ENCODE results near the gene EGR4. TPM values are rescaled to one million over a fixed set of nuclear protein-coding genes. Genes with fewer than 3 reads are reported as not detected.

EGR4 gene
- polyA plus RNA-seq, 1 experiment = not detected

DNA sequence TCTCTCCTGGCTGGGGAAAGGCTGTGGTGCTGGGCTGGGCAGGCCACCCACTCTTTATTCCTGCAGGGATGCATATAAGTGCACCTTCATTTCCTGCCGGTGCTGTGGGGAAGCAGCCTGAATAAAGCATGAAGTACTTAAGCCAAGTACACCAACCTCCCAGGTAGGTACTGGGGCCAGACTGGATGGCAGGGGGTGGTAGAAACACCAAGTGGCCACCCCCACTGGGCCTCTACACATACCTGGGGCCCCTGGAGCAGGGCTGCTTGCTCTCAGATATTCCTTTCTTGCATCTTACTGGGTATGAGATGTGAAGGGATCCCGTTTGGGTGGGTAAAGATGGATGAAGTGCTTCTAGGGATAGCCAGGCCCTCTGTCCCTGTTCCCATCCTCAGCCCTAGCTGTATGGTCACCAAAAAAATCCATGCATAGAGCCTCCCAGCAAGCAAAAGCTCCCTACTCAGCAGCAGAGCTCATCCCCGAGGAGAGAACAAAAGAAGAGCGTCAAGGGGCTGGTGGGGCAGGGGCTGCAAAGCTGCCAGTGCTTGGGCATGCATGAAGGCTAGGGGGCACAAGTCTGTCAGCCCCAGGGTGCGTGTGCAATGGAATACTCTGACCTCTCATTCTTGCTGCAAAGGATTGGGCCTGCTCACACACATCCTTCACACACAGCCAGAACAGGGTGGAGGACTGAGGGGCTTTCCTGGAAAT, 37.3 kb downstream of the EGR4 start:
- ChIA-PET CTCF (no interaction called here), POLR2A (interaction anchor here (0.6 kb wide), 1 partner anchor 61 kb away, joined by 9 read pairs; no protein-coding TSS in a partner anchor)
- no peaks in the 10 kb centered on the region for H3K27me3 ChIP-seq (ENCODE audit: control insufficient read depth, insufficient read depth, low read length)
- no peak for DNase-seq (ENCODE audit: low read depth, low spot score)
- no peak overlapping the region for H3K27ac ChIP-seq (ENCODE audit: low read depth, low read length)
- no peaks in the 10 kb centered on the region for H3K9me3 ChIP-seq (ENCODE audit: control insufficient read depth, insufficient read depth, low read length)
- TF ChIP-seq, protein P1, sequence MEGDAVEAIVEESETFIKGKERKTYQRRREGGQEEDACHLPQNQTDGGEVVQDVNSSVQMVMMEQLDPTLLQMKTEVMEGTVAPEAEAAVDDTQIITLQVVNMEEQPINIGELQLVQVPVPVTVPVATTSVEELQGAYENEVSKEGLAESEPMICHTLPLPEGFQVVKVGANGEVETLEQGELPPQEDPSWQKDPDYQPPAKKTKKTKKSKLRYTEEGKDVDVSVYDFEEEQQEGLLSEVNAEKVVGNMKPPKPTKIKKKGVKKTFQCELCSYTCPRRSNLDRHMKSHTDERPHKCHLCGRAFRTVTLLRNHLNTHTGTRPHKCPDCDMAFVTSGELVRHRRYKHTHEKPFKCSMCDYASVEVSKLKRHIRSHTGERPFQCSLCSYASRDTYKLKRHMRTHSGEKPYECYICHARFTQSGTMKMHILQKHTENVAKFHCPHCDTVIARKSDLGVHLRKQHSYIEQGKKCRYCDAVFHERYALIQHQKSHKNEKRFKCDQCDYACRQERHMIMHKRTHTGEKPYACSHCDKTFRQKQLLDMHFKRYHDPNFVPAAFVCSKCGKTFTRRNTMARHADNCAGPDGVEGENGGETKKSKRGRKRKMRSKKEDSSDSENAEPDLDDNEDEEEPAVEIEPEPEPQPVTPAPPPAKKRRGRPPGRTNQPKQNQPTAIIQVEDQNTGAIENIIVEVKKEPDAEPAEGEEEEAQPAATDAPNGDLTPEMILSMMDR (IDR thresholded peaks at IDR 0.05; ENCODE audit: low read depth, low read length) = no peak
- no peak overlapping the region for H3K4me3 ChIP-seq (ENCODE audit: low read depth, low read length)

DNA sequence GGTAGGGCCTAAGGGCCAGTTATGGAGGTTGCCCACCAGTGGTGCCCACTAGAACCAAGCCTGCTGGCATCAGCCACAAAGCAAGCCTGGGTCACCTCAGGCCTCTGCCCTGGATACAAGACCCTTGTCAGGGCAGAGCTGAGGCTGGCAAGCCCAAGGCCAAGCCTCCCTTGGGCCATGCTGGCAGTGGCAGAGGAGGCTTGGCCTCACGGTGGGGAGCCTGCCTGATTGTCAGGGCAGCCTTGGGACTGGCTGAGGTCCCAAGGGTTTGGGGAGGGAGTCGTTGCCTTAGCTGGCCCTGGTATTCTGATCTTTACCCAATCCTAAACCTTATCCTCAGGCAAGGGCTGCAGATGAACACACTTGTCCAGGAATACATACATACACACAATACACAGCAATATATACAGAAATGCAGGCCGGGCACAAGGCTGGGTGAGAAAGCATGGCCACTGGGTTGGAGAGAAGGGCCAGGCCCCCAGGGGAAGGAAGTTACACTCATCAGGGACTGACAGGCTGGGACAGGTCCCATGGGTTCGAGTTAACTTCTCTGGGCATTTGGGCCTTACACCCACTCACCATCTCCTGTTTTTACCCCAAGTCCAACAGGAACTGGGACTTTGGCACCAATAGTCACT, 38.2 kb downstream of the EGR4 start:
- no peaks in the 10 kb centered on the region for H3K9me3 ChIP-seq (ENCODE audit: control insufficient read depth, insufficient read depth, low read length)
- ChIA-PET POLR2A (interaction anchor here (1.2 kb wide), 1 partner anchor 19 kb away, joined by 3 read pairs; no protein-coding TSS in a partner anchor), CTCF (no interaction called here)
- H3K4me3 ChIP-seq (ENCODE audit: low read depth, low read length) = no peak overlapping the region
- H3K27me3 ChIP-seq (ENCODE audit: control insufficient read depth, insufficient read depth, low read length) = no peaks in the 10 kb centered on the region
- no peak overlapping the region for H3K27ac ChIP-seq (ENCODE audit: low read depth, low read length)
- TF ChIP-seq, protein P1 (IDR thresholded peaks at IDR 0.05; ENCODE audit: low read depth, low read length) = no peak
- DNase-seq (ENCODE audit: low read depth, low spot score) = no peak

DNA sequence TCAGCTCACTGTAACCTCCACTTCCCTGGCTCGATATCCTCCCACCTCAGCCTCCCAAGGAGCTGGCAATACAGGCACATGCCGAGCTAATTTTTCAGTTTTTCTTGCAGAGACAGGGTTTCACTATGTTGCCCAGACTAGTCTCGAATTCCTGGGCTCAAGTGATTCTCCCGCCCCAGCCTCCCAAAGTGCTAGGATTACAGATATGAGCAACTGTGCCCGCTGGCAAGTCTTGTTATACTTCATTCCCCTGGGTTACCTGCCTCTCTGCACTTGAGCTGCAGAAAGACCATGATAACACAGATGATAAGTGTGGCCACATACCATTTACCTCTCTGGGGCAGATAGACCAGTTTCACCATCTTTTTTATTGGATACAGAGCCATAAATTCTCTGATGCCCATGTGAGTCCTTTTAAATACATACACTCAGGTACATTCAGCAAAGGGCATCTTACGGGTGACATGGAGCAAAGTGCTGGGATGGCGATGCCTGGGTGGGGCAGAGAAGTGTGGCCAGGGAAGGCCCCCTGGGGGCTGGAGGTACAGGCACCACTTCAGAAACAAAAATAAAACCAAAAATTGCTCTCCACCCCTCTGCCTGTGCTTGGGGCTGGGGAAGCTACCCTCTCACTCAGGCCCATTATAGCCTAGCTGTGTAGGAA, 38.9 kb downstream of the EGR4 start:
- TF ChIP-seq, protein P1 (IDR thresholded peaks at IDR 0.05; ENCODE audit: low read depth, low read length) = no peak
- Histone ChIP-seq H3K9me3 (ENCODE audit: control insufficient read depth, insufficient read depth, low read length) (no peaks in the 10 kb centered on the region), H3K4me3 (ENCODE audit: low read depth, low read length) (no peak overlapping the region), H3K27ac (ENCODE audit: low read depth, low read length) (no peak overlapping the region), H3K27me3 (ENCODE audit: control insufficient read depth, insufficient read depth, low read length) (no peaks in the 10 kb centered on the region)
- ChIA-PET CTCF (no interaction called here), POLR2A (interaction anchor here (1.2 kb wide), 1 partner anchor 19 kb away, joined by 3 read pairs; no protein-coding TSS in a partner anchor)
- no peak for DNase-seq (ENCODE audit: low read depth, low spot score)

DNA sequence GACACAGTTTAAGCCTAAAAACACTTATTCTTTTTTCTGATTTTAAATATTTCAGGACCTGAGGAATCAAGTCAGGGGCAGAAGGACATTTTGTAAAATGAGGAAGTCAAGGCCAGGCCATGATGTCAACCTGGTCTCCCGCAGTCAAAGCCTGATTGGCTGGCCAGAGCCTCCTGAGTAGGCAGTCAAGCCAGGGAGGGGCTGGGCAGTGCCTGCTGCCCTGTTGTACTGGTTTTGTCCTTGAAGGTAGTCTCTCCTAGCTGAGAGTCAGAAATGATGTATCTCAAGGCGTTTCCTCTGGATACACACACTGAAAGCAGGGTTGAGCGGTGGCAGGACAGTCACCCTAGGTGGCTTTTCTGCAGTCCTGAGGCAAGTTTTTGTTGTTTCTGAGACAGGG, 39.4 kb downstream of the EGR4 start:
- Histone ChIP-seq H3K27ac (ENCODE audit: low read depth, low read length) (no peak overlapping the region), H3K27me3 (ENCODE audit: control insufficient read depth, insufficient read depth, low read length) (no peaks in the 10 kb centered on the region), H3K9me3 (ENCODE audit: control insufficient read depth, insufficient read depth, low read length) (no peaks in the 10 kb centered on the region), H3K4me3 (ENCODE audit: low read depth, low read length) (no peak overlapping the region)
- ChIA-PET POLR2A (interaction anchor here (1.2 kb wide), 1 partner anchor 18 kb away, joined by 3 read pairs; no protein-coding TSS in a partner anchor), CTCF (interaction anchor here (1.0 kb wide), 1 partner anchor 42 kb away, joined by 3 read pairs; no protein-coding TSS in a partner anchor)
- TF ChIP-seq, protein P1 (IDR thresholded peaks at IDR 0.05; ENCODE audit: low read depth, low read length) = no peak
- no peak for DNase-seq (ENCODE audit: low read depth, low spot score)

All from AG04450 (cell line).